Measurements from ENCODE around the gene PACS1.

GRCh38 chr11:66062408-66062807 lies 7.7 kb upstream of the PACS1 start:
- TF ChIP-seq CTCF (IDR thresholded peaks at IDR 0.05), result no peak
- TF ChIP-seq RCOR1 (IDR thresholded peaks at IDR 0.05; ENCODE audit: low read length), result no peak
- no peak for TF ChIP-seq POLR2AphosphoS5 (IDR thresholded peaks at IDR 0.05; ENCODE audit: low read depth, low read length)
- no peak for TF ChIP-seq YY1 (IDR thresholded peaks at IDR 0.05; ENCODE audit: low read depth)

All from SK-N-SH (cell line).